ENCODE data around the gene NTRK2.

DNA sequence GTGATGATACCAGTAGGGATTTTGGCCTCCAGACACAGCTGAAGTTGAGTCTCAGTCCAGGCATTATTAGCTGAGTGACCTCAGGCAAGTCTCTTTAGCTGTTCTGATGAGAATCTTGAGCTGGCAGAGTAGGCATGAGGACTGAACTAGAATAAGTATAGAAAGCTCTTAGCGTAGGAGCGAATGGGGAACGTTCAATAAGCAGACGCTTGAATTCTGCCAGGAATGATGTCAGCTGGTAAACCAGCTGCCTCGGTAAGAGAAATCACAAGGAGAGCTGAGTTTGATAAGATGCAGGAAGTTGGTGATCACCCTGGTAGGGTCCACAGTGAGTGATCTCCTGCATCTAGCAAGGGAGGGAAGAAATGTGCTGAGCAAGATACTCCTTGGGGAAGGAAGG lies 280.4 kb downstream of the NTRK2 start:
- no peak for TF ChIP-seq CTCF (IDR thresholded peaks at IDR 0.05)
- TF ChIP-seq POLR2A (IDR thresholded peaks at IDR 0.05): no peak
